GM19351 (cell line): ENCODE results near the gene CFAP74.
"Not testable (repeated sequence)": the region's sequence is repeated elsewhere in the genome, so short reads cannot be mapped to it uniquely, and the experiment has no call there.

Experiments used
- ATAC-seq: cut with Tn5 transposase; IDR thresholded peaks from one replicate; pipeline ENCODE4 v1.9.1; 2021; ENCODE audit warnings: mild to moderate bottlenecking, moderate library complexity; ENCODE audit not compliant: unreplicated experiment

Gene CFAP74

GRCh38 chr1:1937061-1937460, 66.5 kb downstream of the CFAP74 start:
- ATAC-seq: no peak

- ATAC-seq: not testable (repeated sequence)
Observed at GRCh38 chr1:1934848-1935247, 68.7 kb downstream of the CFAP74 start.

DNA sequence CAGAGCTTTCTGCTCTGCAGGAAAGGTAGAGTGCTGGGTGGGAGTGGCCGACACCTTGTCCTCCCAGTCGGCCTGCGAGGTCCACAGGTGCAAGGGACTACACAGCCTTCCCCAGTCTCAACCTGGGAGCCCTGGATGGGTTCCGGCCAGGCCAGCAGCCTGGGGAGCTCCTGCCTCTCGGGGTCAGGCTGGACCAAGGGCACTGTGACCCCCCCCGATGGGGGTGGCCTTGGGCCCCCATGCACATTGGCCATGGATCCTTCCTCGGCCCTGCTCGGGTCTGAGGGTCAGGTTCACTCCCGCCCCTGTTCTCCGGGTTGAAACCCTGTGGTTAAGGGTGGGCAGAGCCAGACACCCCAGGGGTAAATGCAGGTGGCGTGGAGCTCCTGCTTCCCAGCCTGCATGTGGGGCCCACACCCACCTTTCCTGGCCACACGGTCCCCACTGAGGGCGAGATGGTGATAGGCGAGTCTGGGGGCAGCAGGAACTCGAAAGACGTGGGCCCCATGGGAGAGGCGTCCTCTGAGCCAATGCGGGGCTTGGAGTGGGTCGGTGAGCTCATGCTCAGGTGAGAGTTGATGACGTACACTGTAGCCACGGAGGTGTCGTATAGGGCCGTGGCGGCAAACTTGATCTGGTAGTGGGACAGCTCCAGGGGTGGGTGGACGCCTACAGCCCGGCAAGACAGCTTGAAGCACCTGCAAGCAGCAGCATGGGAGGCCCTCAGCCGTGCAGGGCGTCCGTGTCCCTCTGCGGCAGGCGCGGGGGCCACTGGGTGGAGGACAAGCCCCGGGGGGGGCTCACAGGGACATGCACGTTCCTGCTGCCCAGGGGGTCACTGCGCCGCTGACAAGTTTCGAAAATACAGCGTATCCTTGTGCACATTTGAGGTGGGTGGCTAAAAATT, 73.7 kb downstream of the CFAP74 start:
- ATAC-seq: no peak

GRCh38 chr1:1929102-1929638, 74.4 kb downstream of the CFAP74 start:
- ATAC-seq: no peak

DNA sequence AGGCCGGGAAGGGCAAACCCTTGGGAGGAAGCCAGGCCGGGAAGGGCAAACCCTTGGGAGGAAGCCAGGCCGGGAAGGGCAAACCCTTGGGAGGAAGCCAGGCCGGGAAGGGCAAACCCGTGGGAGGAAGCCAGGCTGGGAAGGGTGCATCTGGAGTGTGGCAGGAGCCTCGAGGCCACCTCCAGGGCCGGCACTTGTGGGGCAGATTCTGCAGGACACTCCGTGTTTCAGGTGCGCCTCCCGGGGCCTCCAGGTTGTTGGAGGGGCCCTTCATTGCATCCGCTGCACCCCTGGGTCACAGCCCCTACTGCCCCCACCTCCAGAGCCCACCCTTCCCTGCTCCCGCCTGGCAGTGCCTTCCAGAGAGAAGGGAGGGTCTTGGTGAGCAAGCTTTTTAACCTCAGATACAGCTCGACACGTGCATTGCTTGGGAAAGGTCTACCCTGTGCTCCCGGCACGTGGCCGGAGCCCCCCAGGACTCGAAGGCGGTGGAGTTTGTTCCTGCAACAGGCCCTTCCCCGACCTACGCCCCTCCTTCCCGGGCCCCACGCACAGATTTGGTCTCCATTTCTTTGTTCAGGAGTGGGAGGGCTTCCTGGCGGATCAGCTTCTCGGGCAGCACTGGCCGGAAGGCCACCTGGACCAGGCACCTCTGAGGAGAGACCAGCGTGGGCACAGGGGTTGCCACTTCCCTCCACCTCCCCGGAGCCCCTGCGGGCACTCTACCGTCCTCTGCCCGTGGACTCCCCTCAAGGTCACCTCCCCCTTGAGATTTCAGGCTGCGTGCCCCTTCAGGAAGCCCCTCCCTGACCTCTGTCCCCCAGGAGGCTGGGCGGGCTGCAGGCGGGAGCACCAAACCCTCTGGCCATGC, 75.1 kb downstream of the CFAP74 start:
- no peak for ATAC-seq

GRCh38 chr1:1927751-1928150, 75.8 kb downstream of the CFAP74 start:
- ATAC-seq: no peak

- no peak for ATAC-seq
Observed at GRCh38 chr1:1926886-1927660, 76.5 kb downstream of the CFAP74 start.

GRCh38 chr1:1926346-1926811, 77.2 kb downstream of the CFAP74 start:
- ATAC-seq: no peak

DNA sequence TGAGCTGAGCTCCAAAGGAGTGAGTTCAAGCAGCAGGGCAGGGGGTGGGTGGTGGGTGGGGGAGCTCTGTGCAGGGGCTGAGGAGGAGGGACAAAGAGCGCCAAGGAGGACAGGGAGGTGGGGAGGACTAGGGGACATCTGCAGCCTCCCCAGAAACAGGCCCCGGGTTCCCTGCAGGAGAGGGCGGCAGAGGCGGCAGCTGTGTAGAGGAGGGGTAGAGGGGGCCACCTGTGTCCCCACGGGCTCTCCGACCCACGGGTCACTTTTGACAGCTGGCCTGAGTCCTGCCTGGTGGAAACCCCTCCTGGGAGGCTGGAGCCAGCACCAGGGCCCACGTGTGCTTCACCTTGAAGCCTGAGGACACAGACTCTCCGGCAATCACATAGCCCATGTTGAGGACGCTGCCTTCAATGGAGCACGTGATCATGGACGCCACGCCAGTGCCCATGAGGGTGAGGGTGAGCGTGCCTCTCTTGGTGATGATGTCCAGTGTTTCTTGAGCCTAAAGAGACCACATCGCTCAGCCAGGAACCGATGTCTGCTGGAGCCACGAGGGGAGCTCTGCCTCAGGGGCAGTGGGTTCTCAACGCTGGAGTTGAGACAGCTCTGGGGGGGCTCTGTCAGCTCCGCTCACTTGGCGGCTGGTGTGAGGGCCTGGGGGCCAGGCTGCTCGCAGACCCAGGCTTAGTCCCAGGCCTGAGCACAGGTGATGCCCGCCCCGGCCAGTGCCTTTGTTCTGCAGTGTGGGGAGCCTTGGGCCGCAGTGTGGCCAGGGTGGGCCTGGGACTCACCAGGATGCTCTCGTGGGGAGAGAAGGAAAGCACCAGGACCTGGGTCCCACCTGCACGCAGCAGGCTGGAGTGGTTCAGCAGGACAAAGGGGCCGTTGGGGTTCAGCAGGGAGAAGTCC, 77.9 kb downstream of the CFAP74 start:
- ATAC-seq: no peak

GRCh38 chr1:1924849-1925248, 78.7 kb downstream of the CFAP74 start:
- no peak for ATAC-seq

GRCh38 chr1:1924386-1924785, 79.2 kb downstream of the CFAP74 start:
- ATAC-seq: no peak

DNA sequence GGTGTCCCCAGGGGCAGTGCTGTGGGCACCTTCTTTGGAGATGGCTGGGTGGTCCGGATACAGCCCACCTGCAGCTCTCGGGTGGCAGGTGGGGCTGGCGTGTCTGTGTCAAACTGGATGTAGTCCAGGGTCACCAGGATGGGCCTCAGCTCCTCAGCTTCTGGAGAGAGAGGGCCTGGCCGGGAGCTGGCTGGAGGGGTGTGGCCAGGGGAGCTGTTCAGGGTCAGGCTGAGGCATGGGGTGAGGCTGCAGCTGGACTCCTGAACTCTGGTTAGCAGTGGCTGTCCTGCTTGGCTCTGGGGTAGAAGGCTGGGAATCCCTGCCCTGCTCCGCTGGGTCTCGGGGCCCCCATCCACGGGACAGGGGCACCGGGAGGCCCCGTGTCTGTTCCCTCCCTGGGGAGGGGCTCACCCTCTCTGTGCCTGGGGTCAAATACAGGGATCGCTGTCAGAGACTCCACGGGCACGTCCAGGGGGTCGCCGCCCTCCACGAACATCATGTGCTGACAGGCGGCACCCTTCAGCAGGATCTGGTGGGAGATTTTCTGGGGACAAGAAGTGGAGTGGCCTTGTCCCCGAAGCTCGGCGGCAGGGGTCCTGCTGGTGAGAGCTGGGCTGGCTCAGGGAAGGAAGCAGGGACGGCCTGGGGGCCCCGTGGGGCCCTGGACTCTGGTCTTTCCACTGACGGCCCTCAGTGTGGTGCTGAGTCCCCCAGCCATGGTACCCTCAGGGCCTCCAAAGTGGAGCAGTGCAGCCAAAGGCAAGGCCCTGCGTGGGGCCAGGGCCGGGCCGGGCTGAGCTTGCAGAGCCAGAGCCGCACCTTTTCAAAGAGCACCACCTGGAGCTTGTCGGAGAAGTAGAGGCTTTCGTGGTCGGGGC, 80.4 kb downstream of the CFAP74 start:
- no peak for ATAC-seq

- no peak for ATAC-seq
Observed at GRCh38 chr1:1922702-1922955, 81.0 kb downstream of the CFAP74 start.

DNA sequence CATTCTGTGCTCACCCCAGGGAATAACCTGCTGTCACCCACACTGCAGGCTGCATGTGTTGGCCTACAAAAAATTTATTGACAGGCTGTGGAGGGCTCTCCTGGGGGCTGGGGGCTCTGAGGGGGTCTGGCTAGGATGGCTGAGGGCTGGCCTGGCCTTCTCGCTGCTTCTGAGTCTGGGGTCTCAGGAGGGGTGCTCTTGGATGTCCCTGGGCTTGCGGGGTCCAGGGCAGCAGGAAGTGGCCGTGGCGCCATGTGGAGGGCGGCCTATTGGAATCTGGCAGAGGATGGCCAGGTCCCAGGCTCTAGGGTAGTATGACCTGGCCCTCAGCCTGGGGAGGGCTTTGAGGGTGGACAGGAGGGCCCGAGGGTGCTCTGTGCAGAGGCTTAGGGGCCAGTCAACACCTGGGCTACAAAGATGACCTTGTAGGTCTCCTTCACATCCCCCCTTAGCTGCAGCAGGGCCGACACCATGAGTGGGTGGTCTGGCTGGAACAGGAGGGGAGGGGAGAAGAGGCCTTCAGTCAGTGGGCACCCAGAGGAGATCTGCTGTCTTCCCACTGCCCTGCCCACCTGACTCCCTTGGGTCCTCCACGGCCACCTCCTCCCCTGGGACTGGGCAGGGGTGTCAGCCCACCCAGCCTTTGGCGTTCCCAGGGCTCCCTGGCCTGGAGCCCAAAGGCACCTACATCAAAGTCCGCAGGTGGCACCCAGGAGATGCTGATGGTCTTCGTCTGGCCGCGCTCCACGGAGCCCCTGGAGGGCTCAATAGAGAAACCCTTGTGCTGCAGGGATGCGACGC, 81.5 kb downstream of the CFAP74 start:
- ATAC-seq: no peak

DNA sequence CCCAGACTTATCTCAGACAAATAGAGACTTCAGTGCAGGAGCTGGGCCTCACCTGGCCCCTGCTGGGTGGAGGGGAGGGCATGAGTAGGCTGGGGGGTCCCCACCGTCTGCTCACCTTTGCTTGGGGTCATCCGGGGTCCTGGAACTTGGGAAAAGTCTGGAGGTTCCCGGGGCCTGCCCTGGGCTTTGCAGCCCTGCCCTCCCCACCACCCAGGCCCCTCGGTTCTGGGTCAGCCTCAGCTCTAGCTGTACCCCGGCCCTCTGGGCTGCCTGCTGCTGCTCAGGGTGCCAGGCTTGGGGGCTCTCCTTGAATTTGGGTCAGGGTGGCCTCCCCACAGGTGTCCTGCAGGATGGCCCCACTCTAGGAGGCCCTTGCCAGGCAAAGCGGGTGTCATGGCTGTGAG, 82.1 kb downstream of the CFAP74 start:
- no peak for ATAC-seq

- ATAC-seq: no peak
Observed at GRCh38 chr1:1920608-1921458, 82.8 kb downstream of the CFAP74 start.

DNA sequence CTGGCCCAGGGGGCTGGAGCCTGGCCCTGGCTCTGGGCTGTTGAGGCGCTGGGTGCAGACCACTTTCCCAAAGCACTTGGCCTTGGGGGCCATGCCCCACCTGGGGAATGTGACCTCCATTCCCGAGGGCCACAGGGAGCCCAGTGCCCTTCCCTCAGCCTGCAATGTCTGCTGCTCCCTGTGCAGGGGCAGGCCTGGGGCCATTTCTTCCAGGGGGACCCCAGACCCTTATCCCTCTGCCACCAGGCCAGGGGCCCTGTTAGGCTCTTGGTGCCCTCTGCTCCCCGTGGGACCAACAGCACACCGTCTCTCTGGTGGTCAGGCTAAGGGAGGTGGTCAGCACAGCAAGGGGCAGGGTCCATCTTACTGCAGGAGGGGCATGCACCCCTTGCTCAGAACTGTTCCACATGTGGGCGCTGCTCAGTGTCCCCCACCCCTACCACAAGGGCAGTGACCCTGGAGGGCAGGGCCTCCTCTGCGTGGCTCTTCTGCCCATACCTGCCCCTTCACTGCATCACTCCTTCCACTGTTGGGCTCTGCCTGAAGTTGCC, 83.5 kb downstream of the CFAP74 start:
- no peak for ATAC-seq
